HG02970 (cell line): ENCODE measurements around the gene LMO2.
"Not testable (repeated sequence)": the region's sequence is repeated elsewhere in the genome, so short reads cannot be mapped to it uniquely, and the experiment has no call there.

Experiments
- ATAC-seq: cut with Tn5 transposase; IDR thresholded peaks from one replicate; pipeline ENCODE4 v1.9.1; 2021; ENCODE audit warnings: mild to moderate bottlenecking, moderate library complexity, moderate number of reproducible peaks; ENCODE audit not compliant: unreplicated experiment, low FRiP score

LMO2 gene

GRCh38 chr11:33866936-33867335 lies 24.9 kb downstream of the LMO2 start:
- no peak for ATAC-seq

DNA sequence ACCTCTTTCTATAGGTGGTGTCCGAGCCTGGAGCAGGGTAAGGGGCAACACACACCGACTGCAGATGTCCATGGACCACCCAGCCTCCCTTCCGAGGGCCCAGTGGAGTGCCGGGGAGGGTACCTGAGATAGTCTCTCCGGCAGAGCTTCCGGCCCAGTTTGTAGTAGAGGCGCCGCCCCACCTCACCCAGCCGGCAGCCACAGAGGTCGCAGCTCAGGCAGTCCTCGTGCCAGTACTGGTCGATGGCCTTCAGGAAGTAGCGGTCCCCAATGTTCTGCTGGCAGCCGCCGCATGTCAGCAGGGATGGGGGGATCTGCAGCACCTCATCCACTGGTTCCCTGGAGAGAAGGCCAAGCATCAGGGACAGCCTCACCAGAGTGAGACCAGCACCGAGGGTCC lies 27.4 kb downstream of the LMO2 start:
- no peak for ATAC-seq

- no peak for ATAC-seq
These were observed 28.3 kb downstream of the LMO2 start for GRCh38 chr11:33863418-33864172.

- no peak for ATAC-seq
These were observed 29.8 kb downstream of the LMO2 start for GRCh38 chr11:33861941-33862589.

DNA sequence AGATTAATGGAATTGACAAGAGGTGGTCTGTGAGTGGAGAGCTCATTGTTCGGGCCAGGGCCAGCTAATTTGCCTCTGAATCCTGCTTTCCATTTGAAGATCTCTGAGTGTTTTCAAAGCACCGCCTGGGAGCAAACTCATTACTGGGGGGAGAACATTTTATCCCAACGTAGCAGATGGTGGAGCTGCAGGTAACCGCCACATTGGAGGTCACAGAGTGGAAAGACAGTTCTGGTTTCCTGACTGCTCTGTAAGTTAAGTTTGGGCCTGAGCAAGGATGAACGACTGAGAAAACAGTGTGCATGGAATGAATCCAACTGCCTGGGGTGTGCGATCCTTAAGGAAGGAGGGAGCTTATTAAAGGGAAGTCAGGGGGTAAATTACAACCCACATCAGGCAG lies 30.5 kb downstream of the LMO2 start:
- ATAC-seq, result no peak

DNA sequence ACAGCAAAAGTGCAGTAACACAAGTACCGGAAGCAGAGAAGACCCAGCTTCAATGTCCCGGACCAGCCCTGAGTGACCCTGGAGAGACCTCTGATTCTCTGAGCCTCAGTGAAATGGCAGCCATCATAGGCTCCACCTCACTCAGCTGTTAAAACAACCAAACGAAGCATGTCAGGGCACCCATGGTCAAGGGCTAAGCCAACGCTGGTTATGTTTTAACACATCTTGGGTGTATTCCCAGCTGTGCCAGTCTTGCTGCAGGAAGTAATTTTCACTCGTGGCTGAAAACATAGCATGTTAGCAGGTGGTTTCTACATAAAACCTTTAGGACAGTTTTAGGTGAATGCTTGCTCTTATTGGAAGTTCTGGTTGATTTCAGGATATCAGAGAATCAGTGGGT lies 30.9 kb downstream of the LMO2 start:
- no peak for ATAC-seq

DNA sequence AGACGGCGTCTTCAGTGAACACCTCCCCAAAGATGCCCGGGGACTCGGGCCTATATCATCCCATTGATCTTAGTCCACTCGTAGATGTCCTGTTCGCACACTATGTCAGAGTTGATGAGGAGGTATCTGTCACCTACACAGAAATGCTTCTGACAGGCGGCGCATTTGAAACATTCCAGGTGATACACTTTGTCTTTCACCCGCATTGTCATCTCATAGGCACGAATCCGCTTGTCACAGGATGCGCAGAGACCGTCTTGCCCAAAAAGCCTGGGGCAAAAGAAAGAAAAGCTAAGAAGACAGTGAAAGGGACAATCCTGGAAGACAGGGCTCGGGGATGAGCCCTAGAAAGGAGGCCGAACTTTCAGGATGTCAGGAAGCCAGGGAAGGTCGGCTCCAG lies 32.6 kb downstream of the LMO2 start:
- no peak for ATAC-seq

GRCh38 chr11:33857933-33858371 lies 33.9 kb downstream of the LMO2 start:
- ATAC-seq, result no peak

DNA sequence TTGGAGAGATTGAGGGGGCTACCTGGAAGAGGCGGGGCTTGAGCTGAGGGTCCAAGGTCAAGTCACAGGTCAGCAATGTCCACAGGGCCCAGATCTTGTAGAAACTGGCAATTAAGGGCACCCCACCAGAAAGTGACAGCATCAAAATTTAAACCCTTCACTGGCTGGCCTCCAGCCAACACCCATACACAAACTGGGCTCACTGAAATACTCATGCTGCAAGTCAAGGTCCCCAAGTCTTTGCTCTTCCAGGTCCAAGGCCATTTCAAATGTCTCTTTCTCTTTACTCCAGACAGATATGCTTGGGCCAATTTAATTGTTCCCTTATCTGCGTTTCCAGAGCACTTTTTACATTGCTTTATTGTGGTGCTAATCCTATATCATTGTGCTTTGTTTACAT lies 36.4 kb downstream of the LMO2 start:
- ATAC-seq, result no peak

- no peak for ATAC-seq
These were observed 43.0 kb downstream of the LMO2 start for GRCh38 chr11:33848717-33849390.

DNA sequence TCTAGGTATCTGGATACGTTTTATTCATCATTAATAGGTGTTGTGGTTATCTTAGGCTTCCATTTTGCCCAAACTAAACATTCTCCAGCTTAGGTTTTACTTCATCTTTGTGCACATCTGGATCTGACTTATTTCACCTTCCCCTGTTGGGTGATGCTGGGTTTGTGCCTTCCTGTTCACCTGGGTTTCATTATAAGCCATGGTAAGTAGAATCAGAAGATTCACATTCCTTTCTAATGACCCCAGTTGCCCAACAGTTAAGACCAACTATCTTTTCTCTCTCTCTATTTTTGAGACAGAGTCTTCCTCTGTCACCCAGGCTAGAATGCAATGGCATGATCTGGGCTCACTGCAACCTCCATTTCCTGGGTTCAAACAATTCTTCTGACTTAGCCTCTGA lies 44.6 kb downstream of the LMO2 start:
- ATAC-seq, result no peak

GRCh38 chr11:33844236-33844635 lies 47.6 kb downstream of the LMO2 start:
- no peak for ATAC-seq

DNA sequence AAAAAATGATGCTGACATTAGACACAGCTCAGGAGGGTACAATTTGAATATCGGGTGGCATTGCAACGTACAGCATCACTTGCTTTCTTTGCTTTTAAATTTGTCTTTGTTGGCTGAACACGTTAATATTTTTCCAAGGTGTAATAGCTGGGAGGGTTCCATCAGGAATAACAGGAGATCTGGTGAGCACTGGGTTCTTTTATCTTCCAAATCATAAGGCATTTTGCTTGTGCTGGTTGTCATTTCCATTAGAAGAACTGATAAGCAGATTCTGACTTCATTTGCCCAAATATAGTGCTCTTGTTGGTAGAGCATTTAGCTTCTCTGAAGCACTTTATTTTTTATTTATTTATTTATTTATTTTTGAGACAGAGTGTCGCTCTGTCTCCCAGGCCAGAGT lies 48.9 kb downstream of the LMO2 start:
- ATAC-seq, result no peak

- ATAC-seq, result no peak
These were observed 49.5 kb downstream of the LMO2 start for GRCh38 chr11:33842236-33842915.

- not testable (repeated sequence) for ATAC-seq
These were observed 53.6 kb downstream of the LMO2 start for GRCh38 chr11:33838234-33838633.

GRCh38 chr11:33837334-33837733 lies 54.5 kb downstream of the LMO2 start:
- ATAC-seq, result not testable (repeated sequence)

DNA sequence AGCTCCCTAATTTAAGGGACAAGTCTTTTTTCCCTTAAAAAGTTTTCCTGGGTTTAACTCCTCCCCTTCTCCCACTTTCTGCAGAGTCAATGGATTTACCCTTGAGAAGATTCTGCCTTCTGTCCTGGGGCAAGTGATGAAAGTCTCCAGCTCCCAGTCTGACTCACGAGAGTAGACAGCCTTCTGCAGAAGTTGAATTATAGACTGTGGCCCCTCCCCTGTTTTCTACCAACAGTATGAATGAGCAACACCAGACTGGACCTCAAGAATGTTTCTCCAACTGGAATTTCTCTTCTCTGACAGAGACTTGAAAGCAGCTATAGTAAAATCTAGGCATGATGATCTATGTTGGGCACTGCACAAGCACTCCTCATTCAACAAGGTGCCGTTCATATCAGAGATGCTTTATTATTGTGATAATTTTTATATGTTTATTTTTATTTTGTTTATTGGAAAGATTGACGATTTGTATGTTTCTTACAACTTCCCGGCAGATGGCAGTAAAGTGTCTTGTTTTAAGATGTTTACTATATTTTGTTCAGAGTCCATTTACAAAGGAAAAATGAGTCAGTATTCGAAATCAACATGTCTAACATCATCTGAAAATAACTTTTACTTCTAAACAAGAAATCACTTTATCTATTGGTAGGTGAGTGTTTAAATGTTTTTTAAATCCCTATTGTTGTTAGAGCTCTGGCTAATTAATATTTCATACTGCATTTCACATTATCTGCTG lies 56.6 kb downstream of the LMO2 start:
- no peak for ATAC-seq

DNA sequence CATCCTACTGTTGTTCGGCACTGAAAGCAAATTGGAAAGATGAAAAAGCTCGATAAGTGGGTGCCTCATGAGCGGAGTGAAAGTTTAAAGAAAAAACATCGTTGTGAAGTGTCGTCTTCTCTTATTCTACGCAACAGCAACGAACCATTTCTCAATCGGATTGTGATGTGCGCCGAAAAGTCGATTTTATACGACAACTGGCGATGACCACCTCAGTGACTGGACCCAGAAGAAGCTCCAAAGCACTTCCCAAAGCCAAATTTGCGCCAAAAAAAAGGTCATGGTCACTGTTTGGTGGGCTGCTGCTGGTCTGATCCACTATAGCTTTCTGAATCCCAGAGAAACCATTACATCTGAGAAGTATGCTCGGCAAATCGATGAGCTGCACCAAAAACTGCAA lies 59.2 kb downstream of the LMO2 start:
- no peak for ATAC-seq

DNA sequence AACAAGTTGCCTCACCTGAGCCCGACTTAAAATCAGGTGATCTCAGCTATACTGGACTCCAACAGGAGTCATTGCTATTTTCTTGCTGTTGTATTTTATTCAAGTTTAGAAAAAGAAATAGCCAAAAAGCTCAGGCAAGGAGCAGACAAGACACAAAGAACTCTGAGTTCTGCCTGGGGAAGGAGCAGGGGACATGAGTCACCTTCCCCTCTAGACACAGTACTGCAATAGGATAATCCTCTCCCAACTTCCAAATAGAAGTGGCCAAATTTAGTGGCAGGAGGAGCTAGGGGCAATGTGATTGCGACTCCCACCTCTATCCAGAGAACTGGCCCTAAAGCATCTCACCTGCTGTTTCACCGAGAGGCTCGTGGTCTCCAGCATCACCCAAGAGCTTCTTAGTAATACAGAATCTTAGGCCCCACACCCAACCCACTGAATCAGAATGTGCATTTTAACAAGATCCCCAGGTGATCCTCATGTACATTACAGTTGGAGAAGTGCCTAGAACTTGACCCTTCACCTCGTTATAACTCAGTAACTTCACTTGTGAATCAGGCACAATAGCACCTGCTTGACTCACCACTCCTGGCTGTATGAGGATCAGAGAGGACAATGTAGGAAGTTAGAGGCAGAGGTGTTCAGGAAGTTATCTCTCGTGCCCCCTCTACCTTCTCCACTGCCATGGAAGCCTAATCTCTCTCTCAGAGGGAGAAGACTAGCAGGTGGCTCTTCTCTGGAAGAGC lies 60.8 kb downstream of the LMO2 start:
- ATAC-seq, result no peak
